Measurements from ENCODE around the gene NTRK3.

- no peak for TF ChIP-seq POLR2AphosphoS5 (IDR thresholded peaks at IDR 0.05; ENCODE audit: insufficient read depth, low read depth, low read length)
- TF ChIP-seq CTCF (IDR thresholded peaks at IDR 0.05; ENCODE audit: extremely low read depth in 1 of 2, insufficient read depth in 1 of 2, low read depth in 1 of 2, low read length in 2 of 2): no peak
- TF ChIP-seq POLR2A (IDR thresholded peaks at IDR 0.05; ENCODE audit: low read depth, low read length): no peak
- no peak for TF ChIP-seq MYC (IDR thresholded peaks at IDR 0.05; ENCODE audit: low read depth, low read length)
- TF ChIP-seq EZH2 (IDR thresholded peaks at IDR 0.05; ENCODE audit: borderline replicate concordance, low read depth, low read length, severe bottlenecking): no peak
- TF ChIP-seq JUN (IDR thresholded peaks at IDR 0.05; ENCODE audit: borderline replicate concordance, insufficient read depth, insufficient read length, low read depth): no peak
- no peak for TF ChIP-seq MAX (IDR thresholded peaks at IDR 0.05; ENCODE audit: insufficient read depth, insufficient read length)
- no peak for TF ChIP-seq GATA2 (IDR thresholded peaks at IDR 0.05; ENCODE audit: insufficient read depth, insufficient read length, low read depth, low read length)
- TF ChIP-seq FOS (IDR thresholded peaks at IDR 0.05; ENCODE audit: borderline replicate concordance, insufficient read depth, low read length): no peak
These were observed 150.5 kb downstream of the NTRK3 start for GRCh38 chr15:88106074-88106473.

Data from endothelial cell of umbilical vein (primary cell).